BJ (cell line): ENCODE data around the gene ESPNL. TPM values are rescaled to one million over a fixed set of nuclear protein-coding genes. Genes with fewer than 3 reads are reported as not detected.

Experiments used
- CTCF ChIA-PET: fragments of 350-600 bp; formaldehyde crosslinking; extraction: SDS; loops from one replicate; lab custom pipeline; 2021; ENCODE audit warnings: antibody characterized with exemption, inconsistent platforms; lab: Yijun Ruan, JAX
- POLR2A ChIA-PET: fragments of 300-600 bp; sonication (Branson Sonifier 250); formaldehyde crosslinking; extraction: SDS; loops from one replicate; lab custom pipeline; 2021; ENCODE audit warnings: antibody characterized with exemption; lab: Charles Lee
- DNase-seq: peaks from one replicate; pipeline ENCODE4 v3.0.0-alpha.2; 2011; ENCODE audit warnings: low read depth
- H3K27me3 ChIP-seq: 2 replicates; pipeline ENCODE4 v1.6.0; 2011; ENCODE audit warnings: low read length; ENCODE audit not compliant: control insufficient read depth, insufficient read depth
- H3K36me3 ChIP-seq: 2 replicates; pipeline ENCODE4 v1.5.1; 2011; ENCODE audit warnings: low read length; ENCODE audit not compliant: control insufficient read depth, insufficient read depth
- H3K4me3 ChIP-seq: 2 replicates; pipeline ENCODE4 v1.5.1; 2011; ENCODE audit warnings: low read depth, mild to moderate bottlenecking, control low read depth, low read length
- polyA plus RNA-seq: library from polyadenylated mRNA; depleted of rRNA; stranded (reverse); fragments of >200 nt; gene quantifications from 2 replicates; pipeline ENCODE4 v1.2.3, GENCODE V29; 2011
- TF ChIP-seq, protein P1 (sequence below): IDR thresholded peaks from 2 replicates; pipeline ENCODE4 v1.5.1; 2011; ENCODE audit warnings: low read depth, mild to moderate bottlenecking, control low read depth, inconsistent platforms, low read length, moderate library complexity; ENCODE audit not compliant: insufficient read depth

ESPNL gene
- polyA plus RNA-seq, 1 experiment: 2.1 TPM

DNA sequence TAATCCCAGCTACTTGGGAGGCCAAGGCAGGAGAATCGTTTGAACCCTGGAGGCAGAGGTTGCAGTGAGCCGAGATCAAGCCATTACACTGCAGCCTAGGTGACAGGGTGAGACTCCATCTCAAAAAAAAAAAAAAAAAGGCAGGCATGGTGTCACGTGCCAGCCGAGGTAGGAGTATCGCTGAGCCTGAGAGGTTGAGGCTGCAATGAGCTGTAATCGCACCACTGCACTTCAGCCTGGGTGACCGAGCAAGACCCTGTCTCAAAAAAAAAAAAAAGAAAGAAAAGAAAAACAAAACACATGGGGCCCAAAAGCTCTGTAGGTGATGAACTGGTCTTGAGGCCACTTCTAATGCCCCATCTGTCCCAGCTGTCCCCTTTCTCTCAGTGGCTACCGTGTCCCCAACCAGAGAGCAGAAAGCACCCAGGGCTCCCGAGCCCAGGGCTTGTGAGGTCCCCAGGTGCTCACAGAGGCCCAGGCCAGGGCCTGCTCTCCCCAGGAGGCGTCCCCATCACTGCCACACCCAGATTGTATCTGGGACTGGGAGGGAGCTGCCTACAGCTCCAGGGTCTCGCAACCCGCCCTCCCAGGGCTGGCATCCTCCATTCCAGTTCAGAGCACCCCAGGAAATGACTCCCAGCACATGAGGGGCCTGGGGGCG is 46.9 kb downstream of the ESPNL start:
- CTCF ChIA-PET: interaction anchor here (0.6 to 1.1 kb wide), 3 partner anchors 69 to 289 kb away, joined by 3 to 4 read pairs (median 3); no protein-coding TSS in a partner anchor
- Histone ChIP-seq H3K36me3 (no peaks in the 10 kb centered on the region), H3K4me3 (no peak overlapping the region), H3K27me3 (no peaks in the 10 kb centered on the region)
- TF ChIP-seq, protein P1, sequence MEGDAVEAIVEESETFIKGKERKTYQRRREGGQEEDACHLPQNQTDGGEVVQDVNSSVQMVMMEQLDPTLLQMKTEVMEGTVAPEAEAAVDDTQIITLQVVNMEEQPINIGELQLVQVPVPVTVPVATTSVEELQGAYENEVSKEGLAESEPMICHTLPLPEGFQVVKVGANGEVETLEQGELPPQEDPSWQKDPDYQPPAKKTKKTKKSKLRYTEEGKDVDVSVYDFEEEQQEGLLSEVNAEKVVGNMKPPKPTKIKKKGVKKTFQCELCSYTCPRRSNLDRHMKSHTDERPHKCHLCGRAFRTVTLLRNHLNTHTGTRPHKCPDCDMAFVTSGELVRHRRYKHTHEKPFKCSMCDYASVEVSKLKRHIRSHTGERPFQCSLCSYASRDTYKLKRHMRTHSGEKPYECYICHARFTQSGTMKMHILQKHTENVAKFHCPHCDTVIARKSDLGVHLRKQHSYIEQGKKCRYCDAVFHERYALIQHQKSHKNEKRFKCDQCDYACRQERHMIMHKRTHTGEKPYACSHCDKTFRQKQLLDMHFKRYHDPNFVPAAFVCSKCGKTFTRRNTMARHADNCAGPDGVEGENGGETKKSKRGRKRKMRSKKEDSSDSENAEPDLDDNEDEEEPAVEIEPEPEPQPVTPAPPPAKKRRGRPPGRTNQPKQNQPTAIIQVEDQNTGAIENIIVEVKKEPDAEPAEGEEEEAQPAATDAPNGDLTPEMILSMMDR: no peak
- POLR2A ChIA-PET: no interaction called here
- no peak for DNase-seq

DNA sequence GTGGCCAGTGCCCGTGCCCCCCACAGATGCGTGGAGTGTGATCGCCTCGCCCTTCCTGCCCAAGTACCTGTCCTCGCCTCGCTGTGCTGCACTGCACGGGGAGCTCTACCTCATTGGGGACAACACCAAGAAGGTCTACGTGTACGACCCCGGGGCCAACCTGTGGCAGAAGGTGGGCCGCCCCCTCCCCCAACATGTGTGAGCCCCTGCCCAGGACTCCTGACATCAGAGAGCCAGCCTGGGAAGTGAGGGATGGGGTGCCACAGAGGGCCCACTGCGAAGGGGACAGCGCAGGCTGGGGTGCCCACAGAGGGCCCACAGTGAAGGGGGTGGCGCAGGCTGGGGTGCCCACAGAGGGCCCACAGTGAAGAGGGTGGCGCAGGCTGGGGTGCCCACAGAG is 48.8 kb downstream of the ESPNL start:
- Histone ChIP-seq H3K27me3 (no peaks in the 10 kb centered on the region), H3K4me3 (no peak overlapping the region), H3K36me3 (no peaks in the 10 kb centered on the region)
- no peak for DNase-seq
- CTCF ChIA-PET: no interaction called here
- TF ChIP-seq, protein P1: no peak
- POLR2A ChIA-PET: no interaction called here

DNA sequence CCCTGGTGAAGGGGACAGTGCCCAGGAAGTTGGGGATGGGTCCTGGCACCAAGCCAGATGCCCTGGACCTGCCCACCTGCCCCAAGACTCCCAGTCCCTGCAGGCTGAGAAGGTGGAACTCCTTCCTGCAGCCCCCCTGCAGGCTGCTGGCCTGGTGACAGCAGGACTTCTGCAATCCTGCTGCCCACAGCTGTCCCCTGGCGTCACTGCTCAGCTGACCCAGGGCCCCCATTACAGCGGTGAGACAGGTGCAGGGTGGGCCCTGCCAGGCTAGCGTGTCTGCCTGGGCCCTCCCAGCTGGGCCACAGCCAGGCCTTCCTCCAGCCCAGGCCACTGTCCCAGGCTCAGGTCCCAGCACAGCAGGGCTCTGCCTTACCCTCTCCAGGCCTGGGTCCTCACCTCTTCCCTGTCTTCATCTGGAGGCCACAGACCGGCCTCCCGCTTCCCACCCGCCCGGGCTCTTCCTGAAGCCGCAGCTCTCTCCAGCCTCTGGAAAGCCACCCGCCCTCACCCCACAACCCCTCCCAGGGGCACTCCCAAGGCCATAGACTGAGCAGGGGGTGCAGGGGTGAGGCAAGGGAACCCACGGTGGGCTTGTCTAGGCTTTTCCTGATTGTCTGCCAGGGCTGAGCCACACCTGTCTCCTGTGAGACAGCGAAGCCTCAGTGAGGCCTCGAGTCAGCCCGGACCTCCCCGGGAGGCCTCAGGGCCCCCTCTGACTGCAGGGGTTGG is 49.9 kb downstream of the ESPNL start:
- ChIA-PET CTCF (no interaction called here), POLR2A (no interaction called here)
- TF ChIP-seq, protein P1: no peak
- DNase-seq: no peak
- no peaks in the 10 kb centered on the region for H3K27me3 ChIP-seq
- H3K4me3 ChIP-seq: no peak overlapping the region
- no peaks in the 10 kb centered on the region for H3K36me3 ChIP-seq

- no peaks in the 10 kb centered on the region for H3K27me3 ChIP-seq
- DNase-seq: no peak
- POLR2A ChIA-PET: no interaction called here
- no peak overlapping the region for H3K4me3 ChIP-seq
- TF ChIP-seq, protein P1: no peak
- CTCF ChIA-PET: no interaction called here
- H3K36me3 ChIP-seq: no peaks in the 10 kb centered on the region
These were observed 50.5 kb downstream of the ESPNL start for GRCh38 chr2:238150686-238151085.

DNA sequence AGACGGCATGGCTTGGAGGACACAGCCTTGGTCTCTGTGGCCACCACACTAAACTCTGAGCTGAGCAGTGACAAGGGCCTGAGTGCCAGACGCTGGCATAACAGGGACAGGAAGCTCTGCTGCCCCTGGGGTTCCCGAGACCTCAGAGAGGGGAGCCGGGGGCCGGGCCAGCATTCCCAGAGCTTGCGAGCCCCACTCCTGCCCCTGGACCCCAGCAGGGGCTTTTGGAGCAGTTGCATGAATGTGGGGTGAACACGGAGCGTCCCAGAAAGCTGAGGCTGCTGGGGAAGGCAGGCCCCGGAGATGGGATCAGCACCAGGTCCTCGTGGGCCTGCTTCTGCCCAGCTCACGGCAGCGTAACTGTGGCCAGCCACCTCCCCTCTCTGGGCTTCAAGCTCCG is 51.1 kb downstream of the ESPNL start:
- ChIA-PET POLR2A (no interaction called here), CTCF (no interaction called here)
- TF ChIP-seq, protein P1: no peak
- Histone ChIP-seq H3K4me3 (no peak overlapping the region), H3K36me3 (no peaks in the 10 kb centered on the region), H3K27me3 (no peaks in the 10 kb centered on the region)
- DNase-seq: no peak
